Hair follicle dermal papilla cell (primary cell): ENCODE measurements around the gene MTF2. TPM values are rescaled to one million over a fixed set of nuclear protein-coding genes. Genes with fewer than 3 reads are reported as not detected.

Source experiments
- total RNA-seq: library from RNA; depleted of rRNA; stranded (reverse); fragments of >200 nt; gene quantifications from 2 replicates; pipeline ENCODE4 v1.2.3, GENCODE V29; 2012

MTF2 gene
- total RNA-seq: 11.5 and 18.2 TPM in 2 replicates

GRCh38 chr1:93078986-93079654, at the start of gene MTF2:
TSS of gene MTF2 (plus strand) at chr1:93079283. CDS start at chr1:93079527, 244 bp downstream.

DNA sequence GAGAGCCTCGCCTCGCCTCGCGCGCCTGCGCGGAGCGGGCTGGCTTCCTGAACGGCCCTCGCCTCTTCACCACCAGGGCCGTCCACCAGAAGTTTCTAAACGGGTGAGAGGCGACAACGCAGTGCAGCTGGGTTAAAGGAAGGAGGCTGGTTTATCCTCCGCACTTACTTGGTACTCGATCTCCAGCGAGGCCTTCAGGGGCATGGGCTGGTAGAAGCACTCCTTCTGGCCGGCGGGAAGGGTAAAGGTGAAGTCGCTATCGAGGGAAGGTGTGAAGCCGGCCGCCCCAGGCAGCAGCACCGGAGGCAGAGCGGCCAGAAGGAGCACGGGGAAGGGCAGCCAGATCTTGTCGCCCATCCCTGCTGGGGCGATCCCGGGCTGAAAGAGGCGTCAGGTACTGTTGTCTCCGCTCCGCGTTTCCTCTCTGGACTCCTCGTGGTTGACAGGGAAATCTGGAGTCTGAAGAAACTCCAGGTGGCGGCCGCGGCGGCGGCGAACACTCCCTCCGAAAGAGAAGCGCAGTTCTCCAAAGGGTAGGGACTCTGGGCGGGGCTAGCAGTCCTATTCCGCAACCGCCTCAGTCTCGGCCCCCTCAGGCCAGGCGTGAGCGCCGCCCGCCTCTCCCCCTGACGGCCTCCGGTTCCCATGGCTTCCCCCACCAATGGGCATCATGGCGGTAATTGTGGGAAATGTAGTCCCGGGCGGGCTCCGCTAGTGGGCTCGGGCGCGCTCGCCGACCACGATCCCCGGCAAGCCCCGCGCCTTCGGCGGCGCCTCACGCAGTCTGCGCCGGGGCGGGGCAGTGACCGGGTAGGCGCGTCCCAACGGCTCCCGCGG, 101.0 kb downstream of the MTF2 start, which contains the start of gene TMED5:
TMED5 (minus strand) TSS at position 528 of the 837 bp plus-strand sequence; CDS start at position 357, 171 bp downstream.

DNA sequence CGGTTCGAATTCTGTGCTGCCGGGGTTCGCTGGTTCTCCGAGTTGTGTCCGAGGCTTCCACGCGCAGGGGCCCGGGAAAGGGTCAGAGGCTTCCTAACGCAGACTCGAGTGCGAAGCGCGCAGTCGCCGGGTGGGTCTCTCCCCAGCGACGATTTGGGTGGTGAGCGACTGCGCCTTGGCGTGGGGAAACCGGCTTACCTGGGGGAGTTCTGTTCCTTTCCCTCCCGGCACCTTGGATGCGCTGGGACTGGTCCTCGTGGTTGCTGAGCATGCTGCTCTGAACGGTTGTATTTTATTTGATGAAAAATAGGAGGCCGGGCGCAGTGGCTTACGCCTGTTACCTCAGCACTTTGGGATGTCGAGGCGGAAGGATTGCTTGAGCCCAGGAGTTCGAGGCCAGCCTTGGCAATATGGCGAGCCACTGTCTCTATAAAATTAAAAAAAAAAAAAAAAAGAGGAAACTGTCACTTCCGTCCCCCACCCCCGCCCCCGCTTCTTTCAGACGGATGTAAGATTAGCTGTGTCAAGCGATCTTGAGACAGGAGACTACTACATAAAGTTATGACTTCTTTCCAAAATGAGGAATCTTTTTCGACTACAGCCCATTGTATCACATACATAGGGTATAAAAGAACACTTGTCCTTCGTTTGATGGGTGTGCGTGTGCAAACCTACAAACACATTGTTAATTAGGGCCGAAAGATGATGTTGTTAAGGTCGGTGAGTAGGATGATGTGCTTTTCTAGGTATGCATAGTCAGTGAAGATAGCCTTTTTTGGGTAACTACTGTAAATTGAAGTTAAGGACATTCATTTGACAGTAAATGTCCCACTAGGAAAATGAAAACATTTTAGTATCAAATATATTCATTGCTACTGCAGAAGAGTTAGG, 101.9 kb downstream of the MTF2 start, which contains the start of gene CCDC18:
CCDC18 (plus strand) TSS at position 2 of the 891 bp plus-strand sequence. CDS start 2,638 bp downstream, outside the sequence.

Other genes starting within 250 kb of the MTF2 start
- gene RPL5, start 247.2 kb upstream of the MTF2 start, total RNA-seq: 808 and 870 TPM in 2 replicates
- 26.3 and 39.2 TPM in 2 replicates for gene DIPK1A, start 117.8 kb upstream of the MTF2 start, total RNA-seq
- gene TMED5, start 101.1 kb downstream of the MTF2 start, total RNA-seq: 33.9 and 50.0 TPM in 2 replicates
- gene CCDC18, start 101.4 kb downstream of the MTF2 start, total RNA-seq: 4.0 and 6.7 TPM in 2 replicates